GM18517 (cell line): ENCODE measurements around the gene SULT1C3.
"Not testable (repeated sequence)": the region's sequence is repeated elsewhere in the genome, so short reads cannot be mapped to it uniquely, and the experiment has no call there.

Experiments
- ATAC-seq: cut with Tn5 transposase; IDR thresholded peaks from one replicate; pipeline ENCODE4 v1.9.1; 2021; ENCODE audit warnings: mild to moderate bottlenecking, moderate library complexity; ENCODE audit not compliant: unreplicated experiment

SULT1C3 gene

DNA sequence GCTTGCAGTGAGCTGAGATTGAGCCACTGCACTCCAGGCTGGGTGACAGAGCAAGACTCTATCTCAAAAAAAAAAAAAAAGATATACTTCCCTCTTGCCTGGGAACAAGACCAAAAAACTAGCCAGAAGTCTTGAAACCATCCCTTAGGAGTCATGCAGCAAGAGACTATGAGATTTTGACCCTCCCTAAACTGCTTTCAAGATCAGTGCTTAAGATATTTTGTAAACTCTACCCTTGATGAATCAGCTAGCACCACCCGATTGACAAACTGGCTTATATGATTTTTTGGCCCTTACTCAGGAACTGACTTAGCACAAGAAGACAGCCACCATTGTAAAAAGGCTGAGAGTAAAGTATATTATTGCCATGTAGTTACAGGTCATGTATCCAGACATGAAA lies 3.8 kb downstream of the SULT1C3 start:
- ATAC-seq, result no peak

DNA sequence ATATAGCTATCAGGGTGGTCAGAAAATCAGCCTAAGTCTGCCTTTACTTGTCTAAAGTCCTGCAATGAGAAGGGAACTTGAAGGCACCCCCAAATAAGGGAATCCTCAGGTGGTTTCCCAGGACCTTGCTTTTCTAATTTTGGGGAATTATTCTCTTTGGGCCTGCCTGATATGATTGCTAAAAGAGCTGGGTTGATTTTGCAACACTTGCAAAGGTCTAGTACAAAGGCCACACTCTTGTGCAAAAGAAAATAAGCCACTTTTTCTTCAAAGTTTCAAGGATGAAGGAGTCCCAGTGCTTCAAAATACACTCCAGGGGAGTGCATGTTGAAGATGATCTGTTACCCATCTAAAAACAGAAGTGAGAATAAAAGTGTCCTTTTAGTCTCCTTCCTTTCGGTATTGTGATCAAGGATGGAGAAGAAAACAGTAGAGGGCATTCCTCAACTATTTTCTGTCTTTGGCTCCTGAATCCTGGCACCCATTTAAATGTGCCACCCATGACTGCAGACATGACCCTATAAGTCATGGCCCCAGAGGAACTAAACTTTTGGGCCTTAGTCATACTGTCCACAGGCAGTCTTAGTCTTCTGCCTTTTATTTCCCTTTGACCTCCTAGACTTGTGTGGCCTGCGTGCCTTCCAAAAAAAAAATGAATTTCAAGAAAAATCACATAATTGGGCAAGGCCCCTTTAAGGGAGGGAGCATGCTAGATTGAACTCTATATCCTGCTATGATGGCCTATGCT lies 5.1 kb downstream of the SULT1C3 start:
- no peak for ATAC-seq

DNA sequence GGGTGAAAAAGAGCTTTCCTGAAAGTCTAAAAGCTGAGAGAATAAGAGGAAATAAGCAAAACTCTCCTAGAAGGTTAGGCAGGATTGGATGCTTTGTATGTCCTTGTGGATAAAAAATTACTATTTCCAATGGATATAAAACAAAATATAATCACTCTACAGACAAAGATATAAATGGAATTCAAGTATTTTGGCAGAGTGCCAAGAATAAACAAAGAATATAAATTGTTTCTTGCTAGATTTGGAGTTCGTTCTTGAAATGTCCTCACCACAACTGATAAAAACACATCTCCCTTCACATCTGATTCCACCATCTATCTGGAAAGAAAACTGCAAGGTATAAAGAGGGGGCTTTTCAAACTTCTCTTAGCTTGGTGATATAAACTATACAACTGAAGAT lies 13.3 kb downstream of the SULT1C3 start:
- no peak for ATAC-seq

DNA sequence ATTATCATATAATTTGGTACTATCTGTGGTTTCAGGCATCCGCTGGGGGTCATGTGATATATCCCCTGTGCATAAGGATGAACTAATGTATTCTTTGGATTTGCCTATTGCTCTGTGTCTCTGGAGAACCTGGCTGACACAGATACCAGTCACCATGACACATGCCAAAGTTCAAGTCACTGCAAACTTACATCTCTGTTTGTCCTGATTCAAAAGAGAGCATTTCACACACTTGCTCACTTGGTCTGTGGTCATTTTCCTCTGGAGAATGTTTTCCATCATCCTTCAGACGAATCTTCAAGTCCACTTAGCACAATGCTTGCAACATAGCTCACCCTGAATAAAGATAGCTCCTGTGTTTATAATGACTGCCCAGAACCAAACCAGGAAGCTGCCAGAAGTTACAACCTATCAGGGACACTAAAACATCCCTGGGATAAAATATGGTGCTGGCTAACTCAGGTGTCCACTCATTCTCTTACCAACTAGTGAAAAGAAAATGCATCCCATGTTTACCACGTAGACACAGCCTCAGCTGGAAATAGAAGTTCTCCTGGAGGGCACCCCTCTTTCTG lies 18.1 kb downstream of the SULT1C3 start:
- ATAC-seq, result no peak

DNA sequence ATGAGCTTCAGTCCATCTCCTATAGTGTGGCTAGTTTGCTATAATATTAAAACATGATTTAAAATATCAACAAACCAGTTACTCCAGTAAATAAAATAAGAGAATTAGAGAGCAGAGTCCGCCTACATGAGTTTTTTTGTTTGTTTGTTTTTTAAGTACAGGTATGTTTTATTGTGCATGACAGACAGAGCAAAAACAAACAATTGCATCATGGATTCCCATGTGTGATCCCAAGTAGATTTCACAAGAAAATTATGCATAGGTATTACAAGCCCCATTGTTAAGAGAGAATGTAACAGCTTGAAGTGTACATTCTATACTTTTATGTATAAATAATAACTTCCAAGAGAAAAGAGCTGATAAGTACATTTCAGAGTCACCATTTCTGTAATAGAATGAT lies 21.0 kb downstream of the SULT1C3 start:
- ATAC-seq, result no peak

DNA sequence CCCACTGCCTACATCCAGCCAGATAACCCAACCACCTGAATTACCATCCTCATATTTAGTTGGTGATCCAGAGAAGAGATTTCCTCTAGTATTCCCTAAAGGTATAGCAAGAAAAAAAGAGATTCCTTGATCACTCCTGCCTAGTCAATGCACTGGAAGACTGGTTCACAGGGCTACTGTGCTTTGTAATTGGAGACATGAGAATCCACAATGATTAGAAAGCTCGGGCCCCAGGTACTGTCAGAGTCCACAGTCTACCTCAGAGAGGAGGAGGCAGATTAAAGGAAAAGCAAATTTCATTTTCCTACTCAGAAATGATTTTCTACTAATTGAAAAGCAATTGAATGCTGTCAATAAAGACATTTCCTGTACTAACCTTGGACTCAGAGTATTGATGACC lies 22.3 kb downstream of the SULT1C3 start:
- no peak for ATAC-seq

DNA sequence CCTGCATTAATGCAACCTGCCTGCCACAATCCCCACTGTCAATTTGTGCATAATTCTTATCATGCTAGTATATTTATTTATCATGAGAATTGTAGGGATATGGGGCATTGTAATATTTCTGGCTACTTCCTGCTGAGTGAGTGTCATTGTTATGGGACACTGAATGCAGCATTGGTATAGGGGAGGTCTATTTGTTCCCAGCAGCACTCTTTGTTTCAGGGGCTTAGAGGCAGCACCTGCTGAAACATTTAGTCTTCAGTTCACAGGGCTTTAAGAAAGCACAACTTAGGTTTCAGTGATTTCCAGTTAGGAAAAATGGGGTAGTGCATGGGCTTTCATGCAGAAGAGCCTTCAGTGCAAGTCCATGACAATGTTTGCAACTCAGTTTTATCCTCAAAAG lies 23.6 kb downstream of the SULT1C3 start:
- no peak for ATAC-seq

DNA sequence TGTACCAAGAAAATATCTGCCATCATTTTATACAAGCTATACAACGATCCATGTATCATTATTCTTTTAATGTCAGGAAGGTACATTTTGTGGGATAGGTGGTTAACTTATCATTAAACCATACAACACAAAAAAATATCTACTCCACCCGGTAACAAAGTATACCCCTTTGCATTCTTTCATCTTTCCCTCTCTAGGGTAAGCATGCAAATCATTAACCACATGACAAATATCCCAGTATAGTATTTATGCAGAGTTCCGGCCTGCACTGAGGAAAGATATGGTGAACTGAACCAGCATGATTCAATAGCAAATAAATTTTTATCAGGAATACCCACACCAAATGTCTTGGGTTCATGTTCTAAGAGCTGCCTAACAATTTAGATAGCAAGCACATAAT lies 26.4 kb downstream of the SULT1C3 start:
- ATAC-seq, result no peak

DNA sequence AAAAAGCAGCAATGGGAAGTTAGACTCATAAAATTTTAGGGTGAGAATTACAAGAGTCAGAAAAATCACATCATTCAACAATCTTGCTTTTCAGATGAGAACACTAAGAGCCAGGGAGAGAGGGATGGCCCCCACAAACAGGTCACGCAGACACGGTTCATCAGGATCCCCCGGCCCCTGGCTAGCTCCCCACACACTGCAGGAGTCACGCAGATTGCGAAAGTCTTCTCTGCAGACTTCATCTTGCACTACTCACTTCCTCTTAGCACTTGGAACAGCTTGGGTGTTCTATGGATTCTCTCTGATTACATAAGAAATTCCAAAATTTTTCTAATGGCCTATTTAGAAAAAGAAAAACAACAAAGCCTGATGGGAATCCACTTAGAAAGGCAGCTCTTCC lies 27.3 kb downstream of the SULT1C3 start:
- ATAC-seq, result no peak

DNA sequence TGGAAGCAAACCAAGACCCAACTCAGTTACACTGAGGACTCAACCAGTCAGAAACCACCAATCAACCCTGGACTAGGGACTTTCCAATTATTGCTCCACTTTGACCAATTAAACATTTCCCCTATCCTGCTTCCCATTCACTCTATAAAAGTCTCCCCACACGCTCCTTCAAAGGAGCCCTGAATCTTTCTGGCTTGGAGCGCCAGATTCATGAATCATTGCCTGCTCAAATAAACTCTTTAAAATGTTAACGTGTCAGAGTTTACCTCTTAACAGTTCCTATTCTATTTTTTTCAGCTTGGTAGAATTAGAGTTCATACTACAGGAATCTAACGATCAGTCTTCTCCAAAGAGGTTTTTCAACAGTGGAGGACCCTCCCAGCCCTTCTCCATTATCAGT lies 28.2 kb downstream of the SULT1C3 start:
- ATAC-seq, result no peak

DNA sequence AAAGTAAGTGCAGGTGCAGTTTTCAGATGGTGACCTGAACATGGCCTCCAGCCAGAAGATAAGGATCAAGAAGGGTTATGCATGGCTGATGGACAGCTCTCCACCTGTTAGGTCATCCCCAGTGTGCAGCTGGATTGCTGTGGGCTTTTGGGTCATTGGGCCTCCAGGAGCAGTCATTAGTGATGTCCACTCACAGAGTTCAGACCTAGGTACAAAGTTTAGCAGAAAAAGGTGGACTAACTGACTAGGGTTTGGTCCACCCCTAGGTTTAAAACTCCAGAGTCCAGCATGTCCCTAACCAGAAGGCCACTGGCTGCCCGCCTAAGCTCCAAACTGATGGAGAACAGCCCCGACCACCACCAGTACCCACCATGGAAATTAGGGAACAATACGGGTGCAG lies 30.6 kb downstream of the SULT1C3 start:
- ATAC-seq, result no peak

DNA sequence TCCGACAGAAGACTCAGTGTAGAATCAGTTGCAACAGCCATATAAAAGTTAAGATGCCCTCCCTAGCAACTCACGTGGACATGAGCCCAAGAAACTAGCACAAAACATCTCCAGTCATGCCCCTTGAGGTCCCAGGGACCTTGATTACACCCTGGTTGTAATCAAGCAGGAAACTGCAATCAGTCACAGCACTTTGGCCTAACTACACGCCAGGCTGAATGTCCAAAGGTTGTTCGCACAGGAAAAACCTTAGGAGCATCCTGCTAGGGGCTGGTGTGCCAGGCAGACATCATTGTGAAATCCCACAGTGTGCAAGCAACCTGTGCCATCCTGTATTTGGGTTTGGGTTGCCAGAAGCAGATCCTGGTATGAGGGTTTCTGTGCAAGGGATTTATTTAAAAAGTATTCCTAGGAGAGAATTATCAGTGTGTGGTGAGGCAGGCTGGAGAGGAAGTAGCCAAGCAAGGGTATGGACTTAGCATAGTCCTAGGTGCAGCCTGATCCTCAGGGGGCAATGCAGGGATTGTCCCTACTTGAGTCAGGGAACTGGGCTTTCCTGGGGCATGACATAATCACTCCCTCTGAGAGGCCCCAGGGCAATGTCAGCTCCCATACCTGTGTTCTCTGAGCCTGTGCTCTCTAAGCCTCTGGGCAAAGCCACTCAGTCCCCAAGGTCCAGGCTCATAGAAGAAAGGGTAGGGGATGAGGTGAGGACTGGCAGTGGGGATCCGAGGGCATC lies 31.2 kb downstream of the SULT1C3 start:
- ATAC-seq, result no peak

DNA sequence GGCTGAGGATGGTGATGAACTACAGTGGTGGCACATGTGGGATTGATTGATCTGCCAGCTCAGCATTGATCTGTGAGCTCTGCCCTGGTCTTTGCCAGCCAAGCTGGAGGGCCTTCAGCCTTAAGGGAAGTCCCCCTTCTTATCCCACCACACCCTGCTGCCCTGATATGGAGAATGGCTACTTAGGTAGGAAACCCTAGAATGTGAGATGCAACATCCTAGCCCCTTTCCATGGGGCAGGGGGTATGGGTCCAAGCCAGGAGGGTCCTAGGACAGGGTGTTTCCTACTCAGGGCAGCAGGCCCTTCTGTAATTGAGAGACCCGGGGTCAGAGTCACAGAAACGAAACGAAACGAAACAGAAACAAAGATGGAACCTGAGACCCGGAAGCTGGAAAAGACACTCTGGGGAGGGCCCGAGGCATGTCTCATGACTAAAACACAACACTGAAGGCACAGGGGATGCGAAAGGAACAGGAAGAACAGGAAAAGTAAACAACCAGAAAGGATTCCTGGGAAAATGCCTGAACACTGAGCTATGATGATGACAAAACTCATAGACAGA lies 32.0 kb downstream of the SULT1C3 start:
- no peak for ATAC-seq

DNA sequence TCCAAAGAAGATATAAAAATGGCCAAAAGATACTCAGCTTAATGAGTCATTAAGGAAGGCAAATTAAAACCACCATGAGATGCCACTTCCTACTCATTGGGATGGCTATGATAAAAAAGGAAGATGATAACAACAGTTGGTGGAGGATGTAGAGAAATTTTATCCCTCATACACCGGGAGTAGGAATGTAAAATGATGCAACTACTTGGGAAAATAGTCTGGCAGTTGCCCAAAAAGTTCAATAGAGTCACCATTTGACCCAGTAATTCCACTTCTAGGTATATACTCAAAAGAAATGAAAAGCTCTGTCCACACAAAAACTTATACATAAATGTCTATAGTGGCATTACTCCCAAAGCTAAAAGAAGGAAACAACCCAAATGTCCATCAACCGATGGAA lies 38.9 kb downstream of the SULT1C3 start:
- no peak for ATAC-seq

DNA sequence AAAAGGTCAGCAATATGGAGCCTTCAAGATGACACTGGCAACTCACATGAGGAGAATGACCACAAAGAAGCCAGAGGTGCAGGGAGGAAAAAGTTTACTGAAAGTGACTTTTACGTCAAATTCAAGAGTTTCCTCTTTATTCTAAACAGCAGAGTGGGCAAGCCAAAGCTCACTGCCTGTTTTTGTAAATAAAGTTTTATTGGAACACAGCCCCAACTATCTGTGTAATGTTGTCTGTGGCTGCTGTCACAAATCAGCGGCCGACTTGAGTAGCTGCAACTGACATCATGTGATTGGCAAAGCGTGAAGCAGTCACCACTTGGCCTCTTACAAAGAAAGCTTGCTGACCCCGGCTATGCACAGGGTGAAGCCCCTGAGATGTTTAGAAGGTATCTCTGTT lies 39.7 kb downstream of the SULT1C3 start:
- ATAC-seq, result no peak

DNA sequence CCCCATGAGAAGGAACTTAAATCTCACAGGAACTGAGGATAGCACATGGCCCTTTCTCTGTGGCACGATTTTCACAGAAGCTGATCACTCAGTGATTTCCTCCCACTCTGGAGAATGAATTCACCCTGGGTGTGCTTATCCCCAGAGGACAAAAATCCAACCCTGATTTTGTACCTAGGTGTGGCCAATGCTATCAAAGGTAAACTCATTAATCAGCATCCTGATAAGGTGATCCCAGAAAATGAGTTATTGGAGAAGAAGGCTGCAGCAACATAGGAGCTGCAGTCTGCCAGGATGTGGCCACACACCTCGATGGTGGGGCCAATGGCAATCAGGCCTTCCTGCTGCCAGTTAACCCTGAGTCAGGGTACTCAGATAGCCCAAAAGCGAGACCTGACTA lies 40.7 kb downstream of the SULT1C3 start:
- no peak for ATAC-seq

DNA sequence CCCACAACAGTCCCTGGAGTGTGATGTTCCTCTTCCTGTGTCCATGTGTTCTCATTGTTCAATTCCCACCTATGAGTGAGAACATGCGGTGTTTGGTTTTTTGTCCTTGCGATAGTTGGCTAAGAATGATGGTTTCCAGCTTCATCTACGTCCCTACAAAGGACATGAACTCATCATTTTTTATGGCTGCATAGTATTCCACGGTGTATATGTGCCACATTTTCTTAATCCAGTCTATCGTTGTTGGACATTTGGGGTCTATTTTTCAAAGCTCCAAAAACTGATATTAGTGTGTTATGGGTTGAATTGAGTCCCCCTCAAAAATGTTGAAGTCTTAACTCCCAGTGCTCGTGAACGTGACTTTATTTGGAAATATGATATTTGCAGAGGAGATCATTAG lies 44.8 kb downstream of the SULT1C3 start:
- ATAC-seq, result not testable (repeated sequence)

DNA sequence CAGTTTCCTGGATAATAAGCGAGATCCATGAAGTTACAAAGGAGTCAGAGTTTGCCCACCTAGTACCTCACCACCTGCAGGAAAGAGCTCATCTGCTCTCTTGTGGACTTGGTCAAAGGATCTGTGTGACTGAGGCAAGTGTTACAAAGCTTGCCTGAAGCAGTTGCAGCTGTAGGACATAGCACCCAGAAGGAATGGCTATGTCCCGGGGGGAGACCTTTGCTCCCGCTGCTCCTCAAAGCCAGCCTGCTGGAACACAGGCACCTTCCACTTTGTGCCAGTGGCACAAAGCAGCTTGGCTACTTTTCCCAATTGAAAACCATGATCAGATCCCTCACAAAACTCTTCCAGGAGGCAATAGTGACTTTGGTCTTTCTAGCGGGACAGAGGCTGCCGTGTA lies 45.8 kb downstream of the SULT1C3 start:
- no peak for ATAC-seq

DNA sequence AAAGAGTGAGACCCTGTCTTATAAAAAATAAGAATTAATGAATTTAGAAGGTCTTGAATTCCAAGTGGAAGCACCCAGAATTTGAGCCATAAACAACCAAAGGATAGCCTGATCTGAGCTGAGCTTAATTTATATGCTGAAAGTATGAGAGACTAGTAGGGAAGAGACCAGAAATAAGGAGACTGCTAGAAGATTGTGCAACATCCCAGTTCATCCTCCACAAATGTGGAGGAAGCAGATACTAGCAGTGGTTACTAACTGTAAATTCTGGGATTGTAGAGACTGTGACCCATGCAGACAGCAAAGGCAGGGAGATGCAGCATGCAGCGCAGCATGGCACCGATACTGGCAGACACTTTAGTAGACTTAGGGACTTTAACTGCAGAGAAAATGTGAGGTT lies 47.4 kb downstream of the SULT1C3 start:
- no peak for ATAC-seq

DNA sequence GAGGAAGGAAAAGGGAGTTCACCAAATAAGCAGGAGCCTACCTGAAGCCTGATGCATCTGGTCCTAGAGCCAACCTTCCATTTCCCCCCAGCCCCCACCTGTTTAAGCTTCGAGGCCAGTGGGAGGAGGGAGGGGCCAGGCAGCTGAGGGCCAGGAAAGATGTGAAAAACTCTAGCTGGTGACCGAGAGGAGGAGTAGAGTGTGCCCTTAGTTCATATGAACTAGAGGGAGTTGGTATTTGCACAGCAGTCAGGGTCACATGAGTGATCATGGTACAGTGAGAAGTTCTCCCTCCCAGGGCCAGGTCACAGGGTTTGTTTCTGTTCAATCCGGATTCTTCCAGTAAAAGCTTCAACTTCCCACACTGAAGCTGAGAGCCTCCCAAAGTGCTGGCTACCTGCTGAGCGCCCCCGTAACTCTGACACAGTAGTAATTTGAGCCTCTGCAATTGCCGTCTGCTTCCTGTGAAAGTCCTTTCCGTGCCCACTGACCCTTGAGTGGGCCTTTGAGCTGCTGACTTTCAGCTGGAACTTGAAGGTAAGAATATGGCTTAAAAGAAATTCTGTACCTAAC lies 48.9 kb downstream of the SULT1C3 start, which contains the start of gene SULT1C2:
SULT1C2 (plus strand) TSS at position 362 of the 573 bp plus-strand sequence. CDS start 4,773 bp downstream, outside the sequence.
- no peak for ATAC-seq

DNA sequence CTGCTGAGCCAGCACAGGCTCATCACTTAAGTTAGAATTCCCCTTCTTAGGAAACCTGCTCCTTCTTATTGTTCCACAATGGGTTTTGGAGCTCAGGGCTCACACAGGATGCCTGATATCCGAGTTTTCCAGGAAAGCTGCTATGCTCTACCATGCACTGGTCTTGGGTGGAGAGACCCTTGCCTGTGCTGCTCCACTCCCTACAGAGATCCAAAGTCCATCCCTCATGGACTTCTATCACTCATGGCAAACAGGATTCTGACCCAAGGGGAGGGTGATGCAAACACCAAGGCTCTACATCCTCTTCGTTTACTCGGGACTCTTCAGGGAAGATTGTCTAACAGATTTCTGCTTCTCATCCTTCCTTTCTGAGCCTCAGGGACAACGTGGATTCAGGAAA lies 54.1 kb downstream of the SULT1C3 start:
- ATAC-seq, result no peak
